Skeletal muscle cell (primary cell): ENCODE results near the gene CTNNA3.

Experiments used
- DNase-seq: peaks from one replicate; pipeline ENCODE4 v3.0.0-alpha.2; 2010; ENCODE audit warnings: low read depth
- H3K4me3 ChIP-seq: 2 replicates; pipeline ENCODE4 v1.5.1; 2011; ENCODE audit warnings: low read depth, mild to moderate bottlenecking, control low read depth, low read length, moderate library complexity

CTNNA3 gene

GRCh38 chr10:66996996-66997395 is 699.0 kb downstream of the CTNNA3 start:
- DNase-seq = no peak

GRCh38 chr10:66990143-66990830 is 705.7 kb downstream of the CTNNA3 start:
- H3K4me3 ChIP-seq = no peak overlapping the region
- no peak for DNase-seq

More at GRCh38 chr10:66996996-66997395, 699.0 kb downstream of the CTNNA3 start:
- H3K4me3 ChIP-seq = no peak overlapping the region

GRCh38 chr10:66983475-66983818 is 712.5 kb downstream of the CTNNA3 start:
- DNase-seq = no peak
- H3K4me3 ChIP-seq = no peak overlapping the region

- no peak for DNase-seq
- no peak overlapping the region for H3K4me3 ChIP-seq
Observed at GRCh38 chr10:66982792-66983474, 713.1 kb downstream of the CTNNA3 start.

- H3K4me3 ChIP-seq = no peak overlapping the region
- DNase-seq = no peak
Observed at GRCh38 chr10:66982053-66982420, 714.0 kb downstream of the CTNNA3 start.

DNA sequence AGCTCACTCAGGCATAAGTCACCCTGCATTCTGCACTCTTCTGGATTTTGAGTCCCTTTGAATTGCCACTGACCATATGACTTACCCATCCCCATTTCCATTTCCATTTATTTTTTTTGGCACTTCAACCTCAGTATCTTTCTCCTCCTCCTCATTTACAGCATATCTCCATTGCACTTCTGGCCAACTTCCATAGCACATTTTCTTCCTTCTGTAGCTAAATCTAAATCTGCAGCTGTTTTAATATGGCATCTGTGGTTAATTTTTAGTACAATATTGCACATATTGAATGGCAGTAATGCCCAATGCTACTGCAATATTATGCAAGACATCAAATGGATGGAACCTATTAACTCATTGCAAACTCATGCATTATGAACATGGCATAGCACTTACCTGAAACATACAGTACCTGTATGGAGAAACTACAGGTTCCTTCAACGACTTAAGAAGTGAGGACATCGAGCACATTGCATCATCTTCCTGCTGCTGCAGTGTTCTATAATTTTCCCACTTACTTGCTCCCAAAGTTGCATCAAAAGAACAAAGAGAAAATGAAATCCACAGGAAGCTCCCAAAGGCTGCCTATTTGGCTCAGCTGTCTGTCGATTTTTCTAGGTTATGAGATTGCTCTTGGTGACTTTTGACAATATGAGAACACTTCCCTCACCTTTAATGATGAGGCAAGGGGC is 714.5 kb downstream of the CTNNA3 start:
- no peak for DNase-seq
- H3K4me3 ChIP-seq = no peak overlapping the region

DNA sequence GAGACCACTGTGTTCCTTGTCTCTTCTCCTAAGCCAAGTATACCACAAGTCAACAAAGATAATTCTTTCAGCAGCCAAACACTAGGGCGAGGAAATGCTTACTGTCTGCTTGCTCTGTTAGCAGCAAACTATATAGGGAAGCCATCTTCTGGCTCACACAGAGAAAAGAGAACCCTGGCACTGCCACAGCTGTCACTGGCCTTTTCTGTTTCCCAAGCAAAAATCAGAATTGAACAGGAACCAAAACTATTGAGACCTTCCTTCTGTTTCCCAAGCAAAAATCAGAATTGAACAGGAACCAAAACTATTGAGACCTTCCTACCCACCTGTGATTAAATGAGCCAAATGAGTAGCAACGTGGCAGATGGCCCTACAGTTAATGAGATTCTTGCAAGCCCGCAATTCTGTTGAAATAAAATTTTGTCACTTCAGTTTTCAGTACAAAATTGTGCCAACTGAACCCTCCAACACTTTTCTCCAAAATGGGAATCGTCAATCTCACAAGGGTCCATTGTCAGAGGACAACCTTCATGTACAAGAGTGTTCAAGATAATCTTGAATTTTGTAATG is 715.7 kb downstream of the CTNNA3 start:
- no peak for DNase-seq
- H3K4me3 ChIP-seq = no peak overlapping the region

- no peak for DNase-seq
- H3K4me3 ChIP-seq = no peak overlapping the region
Observed at GRCh38 chr10:66964946-66965345, 731.0 kb downstream of the CTNNA3 start.

GRCh38 chr10:66958466-66958865 is 737.5 kb downstream of the CTNNA3 start:
- H3K4me3 ChIP-seq = no peak overlapping the region

DNA sequence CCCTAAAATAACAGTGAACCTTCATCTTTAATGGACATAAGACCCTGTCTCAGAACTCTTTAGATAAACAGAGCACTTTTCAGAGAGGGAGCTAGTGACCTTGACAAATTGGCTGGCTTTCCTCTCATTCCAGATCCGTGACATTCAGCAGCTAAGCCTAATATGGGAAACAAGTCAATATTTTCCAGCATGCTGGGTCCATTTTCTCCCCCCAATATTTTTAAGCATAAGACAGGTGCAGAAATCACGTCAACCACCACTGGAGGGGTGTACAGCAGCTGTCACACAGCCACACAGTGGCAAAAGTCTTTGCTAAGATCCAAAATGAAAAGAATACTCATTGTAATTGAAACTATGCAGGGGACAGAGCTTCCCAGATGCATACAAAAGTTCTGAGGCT is 744.1 kb downstream of the CTNNA3 start:
- DNase-seq = no peak
- H3K4me3 ChIP-seq = no peak overlapping the region

More at GRCh38 chr10:66958466-66958865, 737.5 kb downstream of the CTNNA3 start:
- DNase-seq = no peak

DNA sequence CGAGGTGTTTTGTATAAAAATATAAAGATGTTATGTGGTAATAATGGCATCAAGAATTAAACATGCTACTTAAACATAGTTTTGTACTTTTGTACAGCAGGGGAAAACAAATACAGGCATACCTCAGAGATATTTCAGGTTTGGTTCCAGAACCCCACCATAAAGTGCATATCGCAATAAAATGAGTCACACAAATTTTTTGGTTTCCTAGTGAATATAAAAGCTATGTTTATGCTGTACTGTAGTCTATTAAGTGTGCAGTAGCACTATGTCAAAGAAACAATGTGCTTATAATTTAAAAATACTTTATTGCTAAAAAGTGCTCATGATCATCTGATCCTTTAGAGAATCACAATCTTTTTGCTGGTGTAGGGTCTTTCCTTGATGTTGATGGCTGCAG is 752.4 kb downstream of the CTNNA3 start:
- H3K4me3 ChIP-seq = no peak overlapping the region
- DNase-seq = no peak

DNA sequence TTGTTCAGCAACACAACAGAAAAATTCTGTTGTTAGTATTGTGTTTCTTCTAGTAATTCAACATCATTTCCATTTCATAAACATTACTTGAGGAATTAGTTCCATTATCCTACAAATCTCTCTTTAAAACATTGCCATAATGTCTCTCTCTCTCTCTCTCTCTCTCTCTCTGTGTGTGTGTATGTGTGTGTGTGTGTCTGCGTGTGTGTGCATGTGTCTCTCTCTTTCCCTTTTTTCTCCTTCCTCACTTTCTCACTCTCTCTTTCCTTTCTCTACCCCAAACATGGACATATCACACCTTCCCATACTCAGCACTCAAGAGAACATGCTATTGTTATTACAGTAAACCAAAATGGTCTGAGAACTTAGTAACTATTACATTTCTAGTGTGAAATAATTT is 753.6 kb downstream of the CTNNA3 start:
- H3K4me3 ChIP-seq = no peak overlapping the region

DNA sequence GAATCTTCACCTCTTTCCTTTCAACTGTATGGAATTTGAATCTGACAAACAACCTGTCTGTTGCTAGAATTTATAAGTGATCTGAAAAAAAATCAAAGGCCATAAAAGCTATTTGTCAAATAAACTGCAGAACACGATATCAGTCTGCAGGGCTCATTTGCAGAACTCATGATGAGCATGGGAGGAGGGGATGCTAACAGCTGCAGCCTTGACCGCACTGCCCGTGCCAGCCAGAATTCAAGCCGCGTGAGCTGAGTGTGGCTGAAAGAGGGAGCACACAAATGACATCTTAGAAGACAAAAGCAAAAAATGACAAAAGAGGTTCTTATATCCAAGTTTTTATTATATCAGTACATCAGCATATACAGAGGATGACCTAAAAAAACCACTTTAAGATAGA is 754.5 kb downstream of the CTNNA3 start:
- DNase-seq = peak; percentile 4
- H3K4me3 ChIP-seq = no peak overlapping the region

More for the DNA sequence above, 753.6 kb downstream of the CTNNA3 start:
- DNase-seq = no peak

GRCh38 chr10:66940965-66941364 is 755.0 kb downstream of the CTNNA3 start:
- H3K4me3 ChIP-seq = no peak overlapping the region
- no peak for DNase-seq

GRCh38 chr10:66934711-66935110 is 761.3 kb downstream of the CTNNA3 start:
- no peak overlapping the region for H3K4me3 ChIP-seq
- no peak for DNase-seq

DNA sequence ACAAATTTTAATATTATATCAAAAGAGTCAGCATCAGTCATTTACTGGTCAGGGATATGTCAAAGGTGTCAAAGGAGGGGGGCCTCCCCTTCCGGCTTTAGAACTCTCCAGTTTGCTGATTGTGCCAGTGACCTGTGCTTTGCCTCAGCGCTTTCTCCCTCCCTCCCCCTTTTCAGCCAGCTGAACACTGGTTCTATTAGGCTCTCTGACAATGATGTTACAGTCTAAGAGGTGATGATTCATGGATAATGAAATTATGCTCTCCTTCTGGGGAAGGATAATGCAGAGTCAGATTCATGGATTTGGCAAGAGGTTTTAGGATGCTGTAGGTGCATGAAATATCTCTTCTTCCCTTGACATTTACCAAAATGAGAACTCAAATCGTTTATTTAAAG is 764.0 kb downstream of the CTNNA3 start:
- no peak for DNase-seq
- H3K4me3 ChIP-seq = no peak overlapping the region

DNA sequence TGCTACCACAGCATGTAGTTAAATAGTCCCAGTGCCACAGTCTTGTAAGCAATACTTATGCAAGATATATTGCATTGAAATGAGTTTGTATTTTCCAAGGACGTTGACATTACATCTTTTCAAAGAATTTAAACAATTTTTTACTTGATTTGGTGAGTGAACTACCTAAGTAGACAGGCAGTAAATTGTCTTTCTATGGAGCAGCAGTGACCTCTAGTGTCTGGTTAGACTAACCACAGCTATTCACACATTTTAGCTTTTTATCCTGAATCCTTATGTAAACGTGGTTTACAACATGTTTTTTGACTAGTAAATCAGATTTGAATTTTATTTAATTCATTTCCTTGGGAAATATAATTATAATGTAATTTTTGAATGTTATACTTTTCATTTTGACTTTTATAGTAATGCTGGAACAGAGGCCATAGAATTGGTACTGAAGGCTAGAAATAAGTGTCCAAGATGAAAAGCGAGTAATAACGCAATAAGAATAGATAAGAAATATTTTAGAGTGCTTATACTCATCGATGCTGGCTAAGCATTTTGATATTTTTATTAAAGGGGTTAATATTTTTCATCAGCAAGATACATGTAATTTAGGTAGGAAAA is 764.6 kb downstream of the CTNNA3 start:
- H3K4me3 ChIP-seq = no peak overlapping the region
- peak; percentile 27 for DNase-seq

- H3K4me3 ChIP-seq = no peak overlapping the region
- DNase-seq = no peak
Observed at GRCh38 chr10:66929375-66929774, 766.6 kb downstream of the CTNNA3 start.

DNA sequence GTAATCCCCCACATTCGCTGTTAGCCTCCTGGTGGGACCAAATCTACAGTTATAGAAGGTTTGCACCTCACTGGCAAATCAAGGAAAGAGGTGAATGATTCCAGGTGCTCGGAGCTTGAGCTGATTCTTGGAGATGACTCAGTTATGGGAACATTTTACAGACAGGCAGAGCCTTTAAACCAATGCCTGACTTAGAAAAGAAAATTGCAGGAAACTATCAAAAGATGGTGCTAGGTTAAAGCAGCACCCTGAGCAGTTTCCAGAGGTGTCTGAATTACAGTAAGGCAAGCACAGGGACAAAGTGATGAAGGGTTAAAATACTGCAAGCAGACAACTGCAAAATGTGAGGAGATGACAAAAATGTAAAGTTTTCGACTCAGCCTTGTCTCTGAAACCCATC is 767.2 kb downstream of the CTNNA3 start:
- no peak for DNase-seq
- H3K4me3 ChIP-seq = no peak overlapping the region
